Non-pigmented ciliary epithelial cell (primary cell): ENCODE results near the gene FAM200B.

ENCODE experiments used
- DNase-seq: peaks from one replicate; pipeline ENCODE4 v3.0.0-alpha.2; 2010; ENCODE audit warnings: low read depth

FAM200B gene

GRCh38 chr4:15681372-15682241 is at the start of gene FAM200B:
Gene FAM200B, plus strand, starts transcription at chr4:15681827. Its CDS starts 5,151 bp downstream, at chr4:15686978.
- DNase-seq, result peak; percentile 83

- DNase-seq, result no peak
These were observed 44.8 kb upstream of the FAM200B start for GRCh38 chr4:15636818-15637217.

- DNase-seq, result no peak
These were observed 43.2 kb upstream of the FAM200B start for GRCh38 chr4:15638418-15638817.

- DNase-seq, result no peak
These were observed 33.0 kb upstream of the FAM200B start for GRCh38 chr4:15648600-15648999.

- no peak for DNase-seq
These were observed 31.6 kb upstream of the FAM200B start for GRCh38 chr4:15649914-15650545.

- no peak for DNase-seq
These were observed 30.0 kb upstream of the FAM200B start for GRCh38 chr4:15651676-15652075.

- no peak for DNase-seq
These were observed 29.4 kb upstream of the FAM200B start for GRCh38 chr4:15652191-15652590.

GRCh38 chr4:15652841-15653240 is 28.8 kb upstream of the FAM200B start:
- DNase-seq, result no peak

GRCh38 chr4:15653420-15653819 is 28.2 kb upstream of the FAM200B start:
- no peak for DNase-seq

GRCh38 chr4:15653864-15654592 is 27.6 kb upstream of the FAM200B start:
- no peak for DNase-seq

- no peak for DNase-seq
These were observed 26.9 kb upstream of the FAM200B start for GRCh38 chr4:15654593-15655222.

- DNase-seq, result no peak
These were observed 26.2 kb upstream of the FAM200B start, which contains the start of gene FBXL5 for GRCh38 chr4:15655223-15656037. Gene FBXL5, minus strand, starts transcription at chr4:15655357. Its CDS starts 70 bp downstream, at chr4:15655287.

GRCh38 chr4:15656038-15656470 is 25.6 kb upstream of the FAM200B start:
- DNase-seq, result no peak

- no peak for DNase-seq
These were observed 24.3 kb upstream of the FAM200B start for GRCh38 chr4:15657366-15657765.

GRCh38 chr4:15658136-15658770 is 23.4 kb upstream of the FAM200B start:
- DNase-seq, result no peak

- no peak for DNase-seq
These were observed 22.8 kb upstream of the FAM200B start for GRCh38 chr4:15658781-15659180.

GRCh38 chr4:15659768-15660570 is 21.7 kb upstream of the FAM200B start:
- no peak for DNase-seq

GRCh38 chr4:15665753-15666365 is 15.8 kb upstream of the FAM200B start:
- DNase-seq, result no peak

- no peak for DNase-seq
These were observed 14.6 kb upstream of the FAM200B start for GRCh38 chr4:15667006-15667405.
